ENCODE data around the gene LAMTOR2. TPM values are rescaled to one million over a fixed set of nuclear protein-coding genes. Genes with fewer than 3 reads are reported as not detected.

Gene LAMTOR2
- total and polyA plus RNA-seq, 10 of the 15 experiments (the other 5 are each of a cell fraction or from before 2014, with no cell fraction given): 71.9 to 264 (median 97.0) TPM

DNA sequence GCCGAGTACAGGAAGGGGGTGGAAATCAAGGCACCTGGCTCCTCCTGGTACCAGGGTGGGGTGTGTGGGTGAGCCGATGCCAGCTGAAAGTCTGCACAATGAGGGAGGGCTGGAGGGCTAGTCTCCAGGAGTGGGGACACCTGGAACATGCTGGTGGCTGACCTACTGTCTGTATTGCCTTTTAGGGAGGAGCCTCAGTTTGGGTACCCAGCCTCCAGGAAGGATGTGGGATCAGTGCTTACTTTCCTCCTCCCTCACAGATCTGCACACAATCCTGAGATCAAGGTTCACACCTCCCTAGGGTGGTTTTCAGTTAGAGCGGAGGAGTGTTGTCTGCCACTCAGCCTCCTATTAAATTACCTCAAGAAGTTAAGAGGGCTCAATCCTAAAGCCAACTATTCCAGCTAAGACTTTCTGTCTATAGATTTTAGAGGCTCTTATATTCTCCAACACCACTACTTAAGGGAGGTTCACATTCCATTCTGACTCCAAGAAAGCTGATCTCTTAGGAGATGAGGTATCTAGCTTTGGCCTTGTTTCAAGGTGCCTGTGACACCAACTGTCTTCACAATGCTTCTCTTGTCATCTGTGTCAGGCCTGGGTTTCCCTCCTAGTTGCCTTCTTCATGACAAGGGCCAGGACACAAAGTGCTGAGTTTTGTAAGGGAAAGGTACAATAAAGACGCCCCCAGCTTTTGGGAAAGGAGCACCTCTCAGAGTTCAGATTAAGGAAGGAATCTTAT lies 49.6 kb upstream of the LAMTOR2 start:
- H3K4me1 ChIP-seq (ENCODE audit: control insufficient read depth, insufficient read depth, low read length): no peaks in the 10 kb centered on the region
- ChIA-PET RAD21 (ENCODE audit: unreplicated experiment) (interaction anchor here (0.6 to 1.0 kb wide), 2 partner anchors 15 kb away, joined by 3 to 4 read pairs; no protein-coding TSS in a partner anchor), POLR2A (interaction anchor here (0.8 to 0.9 kb wide), 2 partner anchors 8 to 10 kb away, joined by 3 to 4 read pairs; no protein-coding TSS in a partner anchor), CTCF (interaction anchor here (1.4 to 2.2 kb wide), 3 partner anchors 15 to 67 kb away, joined by 4 to 7 read pairs (median 5); no protein-coding TSS in a partner anchor), SMC1A (ENCODE audit: uncharacterized antibody, unreplicated experiment) (interaction anchor here (1.0 to 2.4 kb wide), 3 partner anchors 9 to 61 kb away, joined by 3 to 5 read pairs (median 5); no protein-coding TSS in a partner anchor)
- no peak overlapping the region for H3K4me3 ChIP-seq
- no peak overlapping the region for H2AFZ ChIP-seq (ENCODE audit: control insufficient read depth, low read depth, low read length)
- H3K36me3 ChIP-seq (ENCODE audit: control insufficient read depth in 2 of 2, insufficient read depth in 2 of 2, low read length in 1 of 2): peaks cover 4 to 5% of the 10 kb centered on the region in 2 experiments
- no peaks in the 10 kb centered on the region for H3K27me3 ChIP-seq (replicated peaks in 1 of 2; ENCODE audit: control insufficient read depth in 2 of 2, insufficient read depth in 2 of 2, low read length in 1 of 2)
- in situ Hi-C loops (cut with MboI): no loop called here
- H3K9ac ChIP-seq (ENCODE audit: control insufficient read depth, insufficient read depth, low read length): no peak overlapping the region
- no peak overlapping the region for H3K4me2 ChIP-seq (ENCODE audit: control insufficient read depth, insufficient read depth)
- WGBS (ENCODE audit: insufficient coverage, insufficient replicate concordance, low lambda C conversion rate, missing lambda C conversion rate): 63% methylated on average over 4 of the region's 4 CpGs
- no peak overlapping the region for H3K27ac ChIP-seq (ENCODE audit: control insufficient read depth, insufficient read depth)
- FAIRE-seq: no peak
- ATAC-seq: peak; percentile 40
- intact Hi-C loops (cut with micrococcal nuclease; ENCODE audit: unreplicated experiment): no loop called here
- no TSS peak for BruUV-seq (replicated peaks)
- 0 out of 2 replicates have a peak, but pooled peaks have one; percentile 16 for TF ChIP-seq POLR2A (IDR thresholded peaks at IDR 0.05; ENCODE audit: low read depth, low read length)
- TF ChIP-seq ZNF384 (IDR thresholded peaks at IDR 0.05; ENCODE audit: borderline replicate concordance, low read depth, low read length): no peak
- no peaks in the 10 kb centered on the region for H4K20me1 ChIP-seq (ENCODE audit: control insufficient read depth, insufficient read depth)
- DNase-seq (ENCODE audit: low read depth, low spot score): no peak
- no peaks in the 10 kb centered on the region for H3K9me3 ChIP-seq (replicated peaks; ENCODE audit: control insufficient read depth, insufficient read depth, low read length)
- H3K79me2 ChIP-seq (ENCODE audit: control insufficient read depth, insufficient read depth, low read length): no peaks in the 10 kb centered on the region

DNA sequence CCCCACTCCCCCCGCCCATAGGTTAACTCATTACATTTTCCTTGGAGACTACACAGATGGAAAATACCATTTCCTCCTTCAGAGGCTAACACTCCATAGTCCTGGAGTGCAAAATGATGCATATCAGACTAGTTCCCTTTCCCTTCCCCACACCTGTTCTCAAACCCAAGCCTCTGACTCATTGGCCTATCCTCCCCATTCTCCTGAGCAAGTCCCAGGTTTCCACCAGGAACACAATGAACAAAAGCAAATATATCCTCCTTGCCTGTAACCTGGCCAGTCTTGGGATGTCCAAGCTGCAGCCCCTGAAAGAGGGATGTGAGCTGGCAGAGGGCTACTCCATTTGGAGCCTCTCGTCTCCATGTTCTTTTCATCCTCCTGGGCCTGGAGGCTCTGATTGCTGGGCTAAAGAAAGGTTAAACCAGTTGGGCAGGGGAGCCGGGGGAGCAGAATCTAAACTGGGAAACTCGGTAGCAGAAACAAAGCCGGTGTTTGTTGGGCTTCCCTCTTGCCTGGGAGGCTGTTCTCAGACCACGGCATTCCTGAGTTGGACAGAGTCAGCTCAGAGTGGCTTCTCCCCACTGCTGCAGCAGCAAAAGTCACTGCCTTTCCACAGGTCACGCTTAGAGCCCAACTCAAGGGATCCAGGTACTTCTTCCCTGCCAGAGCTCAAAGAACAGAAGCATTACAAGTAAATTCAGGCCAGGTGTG lies 47.8 kb upstream of the LAMTOR2 start:
- Histone ChIP-seq H3K79me2 (ENCODE audit: control insufficient read depth, insufficient read depth, low read length) (no peaks in the 10 kb centered on the region), H3K27ac (ENCODE audit: control insufficient read depth, insufficient read depth) (no peak overlapping the region), H3K27me3 (replicated peaks in 1 of 2; ENCODE audit: control insufficient read depth in 2 of 2, insufficient read depth in 2 of 2, low read length in 1 of 2) (no peaks in the 10 kb centered on the region), H3K4me3 (no peak overlapping the region), H3K4me1 (ENCODE audit: control insufficient read depth, insufficient read depth, low read length) (peaks cover 3% of the 10 kb centered on the region), H3K36me3 (ENCODE audit: control insufficient read depth in 2 of 2, insufficient read depth in 2 of 2, low read length in 1 of 2) (peaks cover 13 to 15% of the 10 kb centered on the region in 2 experiments), H3K9me3 (replicated peaks; ENCODE audit: control insufficient read depth, insufficient read depth, low read length) (no peaks in the 10 kb centered on the region), H3K9ac (ENCODE audit: control insufficient read depth, insufficient read depth, low read length) (no peak overlapping the region), H4K20me1 (ENCODE audit: control insufficient read depth, insufficient read depth) (no peaks in the 10 kb centered on the region), H3K4me2 (ENCODE audit: control insufficient read depth, insufficient read depth) (no peak overlapping the region), H2AFZ (ENCODE audit: control insufficient read depth, low read depth, low read length) (no peak overlapping the region)
- 97% methylated on average over 7 of the region's 7 CpGs for WGBS (ENCODE audit: insufficient coverage, insufficient replicate concordance, low lambda C conversion rate, missing lambda C conversion rate)
- ATAC-seq (no peak), FAIRE-seq (no peak), DNase-seq (ENCODE audit: low read depth, low spot score) (no peak)
- ChIA-PET SMC1A (ENCODE audit: uncharacterized antibody, unreplicated experiment) (interaction anchor here (1.9 kb wide), 1 partner anchor 17 kb away, joined by 6 read pairs; no protein-coding TSS in a partner anchor), RAD21 (ENCODE audit: unreplicated experiment) (no interaction called here), POLR2A (interaction anchor here (1.2 kb wide), 1 partner anchor 62 kb away, joined by 3 read pairs; no protein-coding TSS in a partner anchor), CTCF (interaction anchor here (0.9 to 2.6 kb wide), 2 partner anchors 59 to 125 kb away, joined by 4 to 13 read pairs; no protein-coding TSS in a partner anchor)
- BruUV-seq (replicated peaks): no TSS peak
- peak; percentile 14; the same call in 1 of the 2 replicates for TF ChIP-seq POLR2A (IDR thresholded peaks at IDR 0.05; ENCODE audit: low read depth, low read length)
- TF ChIP-seq, protein P1, sequence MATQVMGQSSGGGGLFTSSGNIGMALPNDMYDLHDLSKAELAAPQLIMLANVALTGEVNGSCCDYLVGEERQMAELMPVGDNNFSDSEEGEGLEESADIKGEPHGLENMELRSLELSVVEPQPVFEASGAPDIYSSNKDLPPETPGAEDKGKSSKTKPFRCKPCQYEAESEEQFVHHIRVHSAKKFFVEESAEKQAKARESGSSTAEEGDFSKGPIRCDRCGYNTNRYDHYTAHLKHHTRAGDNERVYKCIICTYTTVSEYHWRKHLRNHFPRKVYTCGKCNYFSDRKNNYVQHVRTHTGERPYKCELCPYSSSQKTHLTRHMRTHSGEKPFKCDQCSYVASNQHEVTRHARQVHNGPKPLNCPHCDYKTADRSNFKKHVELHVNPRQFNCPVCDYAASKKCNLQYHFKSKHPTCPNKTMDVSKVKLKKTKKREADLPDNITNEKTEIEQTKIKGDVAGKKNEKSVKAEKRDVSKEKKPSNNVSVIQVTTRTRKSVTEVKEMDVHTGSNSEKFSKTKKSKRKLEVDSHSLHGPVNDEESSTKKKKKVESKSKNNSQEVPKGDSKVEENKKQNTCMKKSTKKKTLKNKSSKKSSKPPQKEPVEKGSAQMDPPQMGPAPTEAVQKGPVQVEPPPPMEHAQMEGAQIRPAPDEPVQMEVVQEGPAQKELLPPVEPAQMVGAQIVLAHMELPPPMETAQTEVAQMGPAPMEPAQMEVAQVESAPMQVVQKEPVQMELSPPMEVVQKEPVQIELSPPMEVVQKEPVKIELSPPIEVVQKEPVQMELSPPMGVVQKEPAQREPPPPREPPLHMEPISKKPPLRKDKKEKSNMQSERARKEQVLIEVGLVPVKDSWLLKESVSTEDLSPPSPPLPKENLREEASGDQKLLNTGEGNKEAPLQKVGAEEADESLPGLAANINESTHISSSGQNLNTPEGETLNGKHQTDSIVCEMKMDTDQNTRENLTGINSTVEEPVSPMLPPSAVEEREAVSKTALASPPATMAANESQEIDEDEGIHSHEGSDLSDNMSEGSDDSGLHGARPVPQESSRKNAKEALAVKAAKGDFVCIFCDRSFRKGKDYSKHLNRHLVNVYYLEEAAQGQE (IDR thresholded peaks at IDR 0.05; ENCODE audit: low read depth, low read length): no peak
- intact Hi-C loops (cut with micrococcal nuclease; ENCODE audit: unreplicated experiment) (no loop called here), in situ Hi-C loops (cut with MboI) (no loop called here)

Data from GM12878 (cell line).